ENCODE data around the gene NRF1.

NRF1 gene

GRCh38 chr7:129804890-129805719, 193.6 kb downstream of the NRF1 start:
- DNase-seq = no peak

All from stimulated activated CD4-positive, alpha-beta T cell treated with anti-CD3 and anti-CD28 coated beads, Interleukin-2, amount 100 ng/mL, for 48 hours (primary cell).